NCI-H2227 (cell line): ENCODE measurements around the gene ITFG2.
"Not testable (repeated sequence)": the region's sequence is repeated elsewhere in the genome, so short reads cannot be mapped to it uniquely, and the experiment has no call there.

Source experiments
- DNase-seq: peaks from one replicate; lab custom pipeline; 2025; ENCODE audit not compliant: unreplicated experiment; lab: John Stamatoyannopoulos, UW

The ITFG2 gene

DNA sequence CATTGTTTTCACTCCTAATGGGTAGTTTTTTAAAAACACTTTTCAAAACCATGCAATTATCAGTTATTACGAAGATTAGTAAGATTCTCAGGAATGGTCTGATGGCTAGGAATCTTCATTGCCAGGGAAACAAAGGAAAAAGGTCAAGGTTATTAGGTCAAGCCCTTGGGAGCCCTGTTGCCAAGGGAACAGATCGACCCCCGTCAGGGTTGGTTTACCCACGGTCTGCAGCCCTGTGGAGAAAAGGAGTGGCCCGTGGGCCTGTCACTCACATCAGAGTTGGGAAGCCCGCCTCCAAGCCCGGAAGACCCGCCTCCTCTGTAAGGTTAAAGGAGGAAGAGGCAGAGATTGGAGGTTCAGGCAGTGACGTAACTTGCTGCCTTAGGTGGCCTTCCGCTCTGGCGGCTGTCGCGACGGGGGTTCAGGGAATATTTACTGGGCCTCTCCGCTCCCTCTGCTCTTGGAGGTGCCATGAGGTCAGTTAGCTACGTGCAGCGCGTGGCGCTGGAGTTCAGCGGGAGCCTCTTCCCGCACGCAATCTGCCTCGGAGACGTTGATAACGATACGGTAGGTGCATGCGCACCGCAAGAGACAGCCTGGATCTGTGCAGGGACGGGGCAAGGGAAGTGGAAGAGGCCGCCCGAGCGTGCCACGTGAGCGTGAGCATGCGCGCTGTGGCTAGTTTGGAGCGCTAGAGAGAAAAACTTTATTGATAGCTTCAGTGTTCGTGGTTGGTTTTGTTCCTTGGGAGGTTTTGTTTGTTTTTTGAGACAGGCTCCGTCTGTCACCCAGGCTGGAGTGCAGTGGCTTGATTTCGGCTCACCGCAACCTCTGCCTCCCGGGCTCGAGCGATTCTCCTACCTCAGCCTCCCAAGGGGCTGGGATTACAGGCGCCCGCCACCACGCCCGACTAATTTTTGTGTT lies at the start of gene ITFG2:
TSS of gene ITFG2 (plus strand) at position 379 of the 924 bp plus-strand sequence. CDS start at position 472, 93 bp downstream.
- peak; percentile 96 for DNase-seq

GRCh38 chr12:2764398-2764797 lies 48.1 kb upstream of the ITFG2 start:
- DNase-seq, result no peak

GRCh38 chr12:2765052-2765451 lies 47.4 kb upstream of the ITFG2 start:
- DNase-seq, result no peak

- no peak for DNase-seq
Measured at GRCh38 chr12:2765608-2766007, 46.9 kb upstream of the ITFG2 start.

DNA sequence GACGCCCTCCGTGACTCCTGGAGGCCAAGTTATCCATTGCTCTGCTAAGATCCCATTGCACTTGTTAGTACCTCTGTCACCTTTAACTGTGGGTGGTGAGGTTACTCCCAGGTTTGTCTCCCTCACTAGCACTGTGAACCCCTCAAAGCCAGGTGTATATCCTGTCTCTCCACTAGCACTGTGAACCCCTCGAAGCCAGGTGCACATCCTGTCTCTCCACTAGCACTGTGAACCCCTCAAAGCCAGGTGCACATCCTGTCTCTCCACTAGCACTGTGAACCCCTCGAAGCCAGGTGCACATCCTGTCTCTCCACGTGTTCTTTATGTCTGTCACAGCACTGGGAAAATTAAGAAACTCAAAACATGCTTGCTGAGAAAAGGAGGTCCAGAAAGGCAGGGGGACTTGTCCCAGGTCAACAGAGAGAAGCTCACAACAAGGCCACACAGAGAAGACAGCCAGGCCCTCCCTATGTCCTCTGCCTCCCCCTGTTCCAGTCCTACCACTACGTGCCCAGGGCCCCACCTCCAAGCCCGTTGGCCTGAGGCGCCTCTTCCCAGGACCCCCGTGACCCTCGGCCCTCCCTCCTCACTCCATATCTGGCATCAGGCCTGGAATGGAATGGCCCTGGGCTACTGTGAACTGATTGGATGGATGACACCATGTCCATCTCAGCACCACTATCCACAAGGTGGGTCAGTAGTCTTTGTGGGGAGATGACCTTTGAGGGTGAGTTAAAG lies 44.1 kb upstream of the ITFG2 start:
- no peak for DNase-seq

DNA sequence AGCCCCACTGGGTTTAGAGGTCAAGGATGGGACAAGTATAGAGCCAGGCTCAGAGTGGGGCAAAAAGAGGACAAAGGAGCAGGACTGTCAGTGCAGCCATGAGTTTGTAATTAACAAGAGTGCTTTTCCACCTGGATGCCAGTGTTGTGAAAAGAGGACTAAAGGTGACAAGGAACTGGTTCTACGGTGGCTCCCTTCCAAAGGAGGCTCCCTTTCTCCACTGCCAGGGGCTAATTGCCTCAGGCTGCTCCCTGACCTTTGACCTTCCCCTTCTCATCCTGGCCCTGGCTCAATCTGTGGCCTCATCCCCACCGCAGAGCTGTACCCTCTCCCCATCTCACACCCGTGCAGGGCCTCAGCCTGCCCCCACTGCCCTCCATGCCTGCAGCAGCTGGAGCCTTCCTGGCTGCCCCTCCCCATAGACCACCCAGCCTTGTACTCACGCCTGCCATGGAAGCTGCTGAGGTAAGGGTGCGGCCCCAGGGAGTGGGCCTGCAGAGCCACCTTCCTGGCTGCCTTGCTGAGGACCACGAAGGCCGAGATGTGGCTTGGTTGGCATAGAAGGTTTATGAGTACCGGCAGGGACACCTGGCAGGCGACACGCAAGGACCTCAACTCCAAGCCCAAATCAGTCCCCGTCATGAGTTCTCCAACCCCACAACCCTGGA lies 42.5 kb upstream of the ITFG2 start:
- DNase-seq, result no peak

DNA sequence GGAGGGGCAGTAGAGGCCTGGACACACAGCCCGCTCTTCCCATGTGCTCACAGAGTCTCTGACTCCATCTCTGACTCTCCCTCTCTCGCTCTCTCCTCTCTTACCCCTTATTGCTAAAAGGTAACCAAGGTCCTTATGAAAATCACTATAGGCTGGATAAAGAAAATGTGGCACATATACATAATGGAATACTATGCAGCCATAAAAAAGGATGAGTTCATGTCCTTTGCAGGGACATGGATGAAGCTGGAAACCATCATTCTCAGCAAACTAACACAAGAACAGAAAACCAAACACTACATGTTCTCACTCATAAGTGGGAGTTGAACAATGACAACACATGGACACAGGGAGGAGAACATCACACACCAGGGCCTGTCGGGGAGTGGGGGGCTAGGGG lies 41.9 kb upstream of the ITFG2 start:
- not testable (repeated sequence) for DNase-seq

GRCh38 chr12:2772370-2772769 lies 40.1 kb upstream of the ITFG2 start:
- DNase-seq, result no peak

- no peak for DNase-seq
Measured at GRCh38 chr12:2773199-2773875, 39.1 kb upstream of the ITFG2 start.

DNA sequence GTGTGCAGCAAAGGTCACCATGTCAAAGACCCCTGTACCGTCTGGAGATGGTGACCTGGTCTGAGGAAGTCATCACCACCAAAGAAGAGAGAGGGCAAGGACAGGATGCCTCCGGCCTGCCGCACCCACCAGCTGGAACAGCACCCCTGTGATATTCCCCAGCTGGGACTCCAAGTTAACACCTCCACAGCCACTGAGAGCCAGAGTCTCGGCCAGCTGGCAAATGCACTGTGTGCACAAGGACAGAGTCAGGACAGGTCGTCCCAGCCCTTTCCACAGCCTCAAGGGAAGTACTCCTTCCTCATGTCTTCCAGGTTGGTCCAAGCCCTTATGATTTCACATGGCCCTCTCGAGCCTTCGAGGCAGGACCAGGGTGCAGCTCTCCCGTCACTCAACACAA lies 37.0 kb upstream of the ITFG2 start:
- DNase-seq, result no peak

GRCh38 chr12:2776129-2776806 lies 36.2 kb upstream of the ITFG2 start:
- DNase-seq, result no peak

DNA sequence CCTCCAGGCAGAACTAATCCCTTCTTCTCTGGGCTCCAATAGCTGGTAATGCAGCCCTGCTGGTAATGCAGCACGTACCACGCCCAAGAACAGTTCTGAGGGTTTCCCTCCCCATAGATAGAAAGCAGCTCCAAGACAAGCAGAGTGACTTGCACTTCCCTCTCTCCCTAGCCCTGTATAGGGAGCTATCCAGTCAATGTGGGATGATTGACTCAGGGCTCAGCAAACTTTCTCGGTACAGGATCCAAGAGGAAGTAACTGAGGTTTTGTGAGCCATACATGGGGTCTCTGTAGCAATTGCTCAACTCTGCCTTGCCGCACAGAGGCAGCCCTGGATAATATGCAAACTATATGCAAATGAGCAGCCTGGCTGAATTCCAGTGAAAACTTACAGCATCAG lies 33.2 kb upstream of the ITFG2 start:
- DNase-seq, result no peak

DNA sequence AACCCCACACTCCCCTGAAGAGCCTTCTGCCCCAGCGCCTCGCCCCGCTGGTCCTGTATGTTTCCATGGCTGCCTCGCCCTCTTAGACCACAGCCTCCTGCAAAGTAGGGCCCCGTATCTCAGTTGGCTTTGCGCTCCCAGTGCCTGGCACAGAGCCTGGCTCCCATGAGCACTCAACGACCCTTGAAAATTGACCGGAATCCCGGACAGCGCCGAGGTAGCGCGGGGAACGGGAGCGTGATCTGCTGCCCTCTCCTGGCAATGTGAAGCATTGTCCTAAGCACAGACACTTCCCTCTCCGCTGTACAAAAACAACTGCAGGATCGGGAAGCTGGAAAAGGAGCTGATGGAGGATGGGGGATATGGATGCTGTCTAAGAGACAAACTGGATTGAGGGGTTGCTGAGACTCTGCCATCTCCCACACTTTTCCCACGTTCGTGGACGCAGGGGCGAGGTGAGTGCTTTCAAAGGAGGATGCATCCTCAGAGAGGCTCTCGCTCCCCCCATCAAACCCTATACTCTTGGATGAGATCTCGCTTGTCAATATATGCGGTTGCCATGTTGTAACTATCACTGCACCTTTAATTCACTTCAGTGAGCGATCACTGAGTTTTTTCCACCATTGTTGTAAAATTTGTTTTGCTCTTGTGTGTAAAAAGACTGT lies 28.4 kb upstream of the ITFG2 start:
- DNase-seq, result peak; percentile 69

DNA sequence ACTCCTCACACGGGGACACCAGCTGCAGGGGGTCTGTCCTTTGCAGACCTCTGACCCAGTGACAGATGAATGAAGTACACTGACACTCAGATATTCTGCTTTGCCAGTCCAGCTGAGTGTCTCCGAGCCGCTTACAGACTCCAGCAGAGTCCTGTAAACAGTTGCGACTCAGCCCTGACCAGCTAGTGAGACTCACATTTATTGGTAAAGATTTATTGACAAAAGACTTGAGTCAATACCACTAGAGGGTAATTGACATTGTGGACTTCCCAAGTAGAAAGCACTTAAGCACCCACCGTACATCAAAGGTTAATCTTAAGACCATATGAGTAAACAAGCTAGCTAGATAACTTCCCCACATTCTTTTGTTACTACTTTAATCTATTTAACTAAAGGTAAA lies 27.5 kb upstream of the ITFG2 start:
- no peak for DNase-seq

GRCh38 chr12:2791089-2791488 lies 21.4 kb upstream of the ITFG2 start:
- no peak for DNase-seq

GRCh38 chr12:2792671-2793500 lies 19.6 kb upstream of the ITFG2 start:
- DNase-seq, result no peak

DNA sequence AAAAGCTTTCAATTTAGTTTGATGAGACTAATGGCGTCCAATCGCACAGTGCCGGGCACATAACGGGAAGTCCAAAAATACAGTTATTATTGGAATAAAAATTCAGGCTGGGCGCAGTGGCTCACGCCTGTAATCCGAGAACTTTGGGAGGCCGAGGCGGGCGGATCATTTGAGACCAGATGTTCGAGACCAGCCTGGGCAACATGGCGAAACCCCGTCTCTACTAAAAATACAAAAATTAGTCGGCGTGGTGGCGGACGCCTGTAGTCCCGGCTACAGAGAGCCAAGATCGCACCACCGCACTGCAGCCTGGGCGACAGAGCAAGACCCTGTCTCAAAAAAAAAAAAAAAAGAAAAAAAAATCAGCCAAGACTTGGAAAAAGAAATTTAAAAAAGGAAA lies 18.9 kb upstream of the ITFG2 start:
- DNase-seq, result no peak

DNA sequence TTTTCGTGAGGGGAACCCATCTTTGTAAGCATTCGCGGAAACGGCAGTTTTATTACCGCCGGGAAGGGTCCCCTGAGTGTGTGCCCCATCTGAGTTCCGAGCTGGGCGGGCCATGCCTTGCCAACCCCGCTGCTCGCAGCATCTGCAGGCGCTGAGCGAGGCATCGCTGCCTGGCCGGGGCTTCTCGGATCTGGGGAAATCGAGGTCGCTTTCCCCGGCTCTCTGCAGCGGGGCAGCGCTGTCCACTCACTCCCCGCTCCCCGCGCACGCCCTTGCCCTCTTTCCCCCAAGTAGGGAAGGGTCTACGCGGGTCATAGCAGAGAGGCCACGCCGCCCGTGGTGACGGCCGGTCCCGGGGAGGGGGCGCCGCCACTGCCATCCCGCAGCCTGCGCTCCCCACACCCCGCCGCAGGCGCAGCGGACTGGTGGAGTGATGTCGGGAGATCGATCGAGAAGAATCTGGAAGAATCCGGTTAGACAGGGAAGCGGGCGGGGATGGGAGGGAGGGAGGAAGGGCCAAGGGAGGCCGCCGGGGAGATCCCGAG lies 18.2 kb upstream of the ITFG2 start:
- DNase-seq, result peak; percentile 60
